GM21576 (cell line): Measurements from ENCODE around the gene PCDHB10.
"Not testable (repeated sequence)": the region's sequence is repeated elsewhere in the genome, so short reads cannot be mapped to it uniquely, and the experiment has no call there.

ENCODE experiments used
- ATAC-seq: cut with Tn5 transposase; IDR thresholded peaks from one replicate; pipeline ENCODE4 v1.9.1; 2021; ENCODE audit warnings: mild to moderate bottlenecking, moderate library complexity; ENCODE audit not compliant: unreplicated experiment

Gene PCDHB10

DNA sequence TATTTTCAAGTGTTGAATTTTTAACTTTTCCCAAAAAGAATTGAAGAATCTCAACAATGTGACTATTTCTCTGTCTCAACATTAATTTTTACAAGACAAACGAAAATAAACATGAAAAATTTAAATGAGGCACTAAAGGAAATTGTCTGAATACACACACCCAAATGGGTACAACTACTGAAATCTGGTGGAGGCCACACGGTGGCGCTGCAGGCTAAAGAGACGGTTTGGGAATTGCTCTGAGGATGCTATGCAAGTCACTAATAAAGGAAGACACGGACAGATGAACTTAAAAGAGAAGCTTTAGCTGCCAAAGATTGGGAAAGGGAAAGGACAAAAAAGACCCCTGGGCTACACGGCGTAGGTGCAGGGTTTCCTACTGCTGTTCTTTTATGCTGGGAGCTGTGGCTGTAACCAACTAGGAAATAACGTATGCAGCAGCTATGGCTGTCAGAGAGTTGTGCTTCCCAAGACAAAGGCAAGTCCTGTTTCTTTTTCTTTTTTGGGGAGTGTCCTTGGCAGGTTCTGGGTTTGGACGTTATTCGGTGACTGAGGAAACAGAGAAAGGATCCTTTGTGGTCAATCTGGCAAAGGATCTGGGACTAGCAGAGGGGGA is at the start of gene PCDHB10:
TSS of gene PCDHB10 (plus strand) at position 244 of the 616 bp plus-strand sequence. CDS start at position 444, 200 bp downstream.
- no peak for ATAC-seq

DNA sequence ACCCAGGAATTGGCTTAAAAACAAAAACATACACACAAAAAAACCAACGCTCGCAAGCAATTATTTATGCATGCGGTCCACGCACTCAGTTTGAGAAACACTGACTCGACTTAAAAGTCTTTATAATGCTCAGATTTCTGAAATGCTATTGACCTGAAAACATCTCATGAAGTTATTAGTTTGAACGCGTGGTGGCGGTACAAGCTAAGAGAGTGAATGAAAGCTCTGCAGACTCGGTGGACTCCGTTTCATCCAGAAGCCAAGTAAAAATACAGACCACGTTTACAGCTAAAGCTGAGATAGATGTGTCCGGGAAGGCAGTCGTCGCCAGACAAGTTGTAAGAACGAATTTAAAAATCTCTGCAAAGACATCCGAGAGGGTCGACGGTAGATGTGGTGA is 42.3 kb upstream of the PCDHB10 start, which contains the start of gene PCDHB6:
TSS of gene PCDHB6 (plus strand) at position 246 of the 400 bp plus-strand sequence. CDS start 201 bp downstream, outside the sequence.
- ATAC-seq, result no peak

DNA sequence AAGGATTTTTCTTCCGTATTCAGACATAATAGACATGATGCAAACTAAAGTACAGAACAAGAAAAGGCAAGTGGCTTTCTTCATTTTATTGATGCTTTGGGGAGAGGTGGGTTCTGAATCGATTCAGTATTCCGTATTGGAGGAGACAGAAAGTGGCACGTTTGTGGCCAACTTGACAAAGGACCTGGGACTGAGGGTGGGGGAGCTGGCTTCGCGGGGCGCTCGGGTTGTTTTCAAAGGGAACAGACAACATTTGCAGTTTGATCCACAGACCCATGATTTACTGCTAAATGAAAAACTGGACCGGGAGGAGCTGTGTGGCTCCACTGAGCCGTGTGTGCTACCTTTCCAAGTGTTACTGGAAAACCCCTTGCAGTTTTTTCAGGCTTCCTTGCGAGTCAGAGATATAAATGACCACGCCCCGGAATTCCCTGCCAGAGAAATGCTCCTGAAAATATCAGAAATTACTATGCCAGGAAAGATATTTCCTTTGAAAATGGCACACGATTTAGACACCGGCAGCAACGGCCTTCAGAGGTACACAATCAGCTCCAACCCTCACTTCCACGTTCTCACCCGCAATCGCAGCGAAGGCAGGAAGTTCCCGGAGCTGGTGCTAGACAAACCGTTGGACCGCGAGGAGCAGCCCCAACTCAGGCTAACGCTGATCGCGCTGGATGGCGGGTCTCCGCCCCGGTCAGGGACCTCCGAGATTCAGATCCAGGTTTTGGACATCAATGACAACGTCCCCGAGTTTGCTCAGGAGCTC is 41.7 kb upstream of the PCDHB10 start:
- ATAC-seq, result no peak

DNA sequence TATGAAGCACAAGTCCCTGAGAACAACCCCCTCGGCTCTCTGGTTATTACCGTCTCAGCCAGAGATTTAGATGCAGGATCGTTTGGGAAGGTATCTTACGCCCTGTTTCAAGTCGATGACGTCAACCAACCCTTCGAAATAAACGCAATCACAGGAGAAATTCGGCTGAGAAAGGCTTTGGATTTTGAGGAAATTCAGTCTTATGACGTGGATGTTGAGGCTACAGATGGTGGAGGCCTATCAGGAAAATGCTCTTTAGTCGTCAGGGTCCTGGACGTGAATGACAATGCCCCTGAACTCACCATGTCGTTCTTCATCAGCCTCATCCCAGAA is 41.2 kb upstream of the PCDHB10 start:
- ATAC-seq, result no peak

DNA sequence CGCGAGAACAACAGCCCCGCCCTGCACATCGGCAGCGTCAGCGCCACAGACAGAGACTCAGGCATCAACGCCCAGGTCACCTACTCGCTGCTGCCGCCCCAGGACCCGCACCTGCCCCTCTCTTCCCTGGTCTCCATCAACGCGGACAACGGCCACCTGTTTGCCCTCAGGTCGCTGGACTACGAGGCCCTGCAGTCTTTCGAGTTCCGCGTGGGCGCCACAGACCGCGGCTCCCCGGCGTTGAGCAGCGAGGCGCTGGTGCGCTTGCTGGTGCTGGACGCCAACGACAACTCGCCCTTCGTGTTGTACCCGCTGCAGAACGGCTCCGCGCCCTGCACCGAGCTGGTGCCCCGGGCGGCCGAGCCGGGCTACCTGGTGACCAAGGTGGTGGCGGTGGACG is 40.5 kb upstream of the PCDHB10 start:
- not testable (repeated sequence) for ATAC-seq

DNA sequence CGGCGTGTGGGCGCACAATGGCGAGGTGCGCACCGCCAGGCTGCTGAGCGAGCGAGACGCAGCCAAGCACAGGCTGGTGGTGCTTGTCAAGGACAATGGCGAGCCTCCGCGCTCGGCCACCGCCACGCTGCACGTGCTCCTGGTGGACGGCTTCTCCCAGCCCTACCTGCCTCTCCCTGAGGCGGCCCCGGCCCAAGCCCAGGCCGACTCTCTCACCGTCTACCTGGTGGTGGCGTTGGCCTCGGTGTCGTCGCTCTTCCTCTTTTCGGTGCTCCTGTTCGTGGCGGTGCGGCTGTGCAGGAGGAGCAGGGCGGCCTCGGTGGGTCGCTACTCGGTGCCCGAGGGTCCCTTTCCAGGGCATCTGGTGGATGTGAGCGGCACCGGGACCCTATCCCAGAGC is 40.1 kb upstream of the PCDHB10 start:
- ATAC-seq, result not testable (repeated sequence)

DNA sequence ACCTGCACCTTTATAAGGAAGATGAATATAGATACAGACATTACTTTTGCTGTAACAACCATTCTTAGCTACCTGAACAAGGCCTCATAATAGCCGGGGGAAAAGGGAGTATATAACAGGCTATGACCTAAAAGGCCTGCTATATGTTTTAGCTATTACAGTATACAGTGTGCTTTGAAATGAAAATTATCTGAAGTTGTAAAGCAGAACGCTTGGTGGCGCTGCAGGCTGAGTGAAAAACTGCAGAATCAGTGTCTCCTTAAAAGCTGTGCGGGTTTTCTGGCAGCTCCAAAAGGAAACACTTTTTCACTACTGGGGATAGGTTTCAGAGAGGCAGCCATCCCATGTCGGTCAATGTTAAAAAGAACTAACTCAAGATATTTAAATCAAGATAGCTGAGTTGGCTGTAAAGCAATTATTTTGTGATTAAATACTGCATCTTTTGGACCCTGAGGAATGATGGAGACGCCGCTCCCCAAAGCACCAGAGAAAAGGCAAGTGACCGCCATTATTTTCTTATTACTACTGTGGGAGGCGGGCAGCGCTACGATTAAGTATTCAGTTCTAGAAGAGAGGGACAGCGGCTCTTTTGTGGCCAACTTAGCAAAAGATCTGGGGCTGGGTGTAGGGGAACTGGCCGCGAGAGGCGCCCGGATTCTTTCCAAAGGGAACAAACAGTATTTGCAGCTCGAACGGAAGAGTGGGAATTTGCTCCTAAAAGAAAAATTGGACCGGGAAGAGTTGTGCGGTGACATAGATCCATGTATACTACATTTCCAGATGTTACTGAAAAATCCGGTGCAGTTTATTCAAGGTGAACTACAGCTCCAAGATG is 36.4 kb upstream of the PCDHB10 start:
- ATAC-seq, result no peak

DNA sequence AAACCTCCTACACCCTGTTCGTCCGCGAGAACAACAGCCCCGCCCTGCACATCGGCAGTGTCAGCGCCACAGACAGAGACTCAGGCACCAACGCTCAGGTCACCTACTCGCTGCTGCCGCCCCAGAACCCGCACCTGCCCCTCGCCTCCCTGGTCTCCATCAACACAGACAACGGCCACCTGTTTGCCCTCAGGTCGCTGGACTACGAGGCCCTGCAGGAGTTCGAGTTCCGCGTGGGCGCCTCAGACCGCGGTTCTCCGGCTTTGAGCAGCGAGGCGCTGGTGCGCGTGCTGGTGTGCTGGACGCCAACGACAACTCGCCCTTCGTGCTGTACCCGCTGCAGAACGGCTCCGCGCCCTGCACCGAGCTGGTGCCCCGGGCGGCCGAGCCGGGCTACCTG is 34.8 kb upstream of the PCDHB10 start:
- ATAC-seq, result not testable (repeated sequence)

DNA sequence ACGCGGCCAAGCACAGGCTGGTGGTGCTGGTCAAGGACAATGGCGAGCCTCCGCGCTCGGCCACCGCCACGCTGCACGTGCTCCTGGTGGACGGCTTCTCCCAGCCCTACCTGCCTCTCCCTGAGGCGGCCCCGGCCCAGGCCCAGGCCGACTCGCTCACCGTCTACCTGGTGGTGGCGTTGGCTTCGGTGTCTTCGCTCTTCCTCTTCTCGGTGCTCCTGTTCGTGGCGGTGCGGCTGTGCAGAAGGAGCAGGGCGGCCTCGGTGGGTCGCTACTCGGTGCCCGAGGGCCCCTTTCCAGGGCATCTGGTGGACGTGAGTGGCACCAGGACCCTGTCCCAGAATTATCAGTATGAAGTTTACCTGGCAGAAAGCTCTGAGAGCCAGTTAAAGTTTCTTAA is 34.3 kb upstream of the PCDHB10 start:
- not testable (repeated sequence) for ATAC-seq

DNA sequence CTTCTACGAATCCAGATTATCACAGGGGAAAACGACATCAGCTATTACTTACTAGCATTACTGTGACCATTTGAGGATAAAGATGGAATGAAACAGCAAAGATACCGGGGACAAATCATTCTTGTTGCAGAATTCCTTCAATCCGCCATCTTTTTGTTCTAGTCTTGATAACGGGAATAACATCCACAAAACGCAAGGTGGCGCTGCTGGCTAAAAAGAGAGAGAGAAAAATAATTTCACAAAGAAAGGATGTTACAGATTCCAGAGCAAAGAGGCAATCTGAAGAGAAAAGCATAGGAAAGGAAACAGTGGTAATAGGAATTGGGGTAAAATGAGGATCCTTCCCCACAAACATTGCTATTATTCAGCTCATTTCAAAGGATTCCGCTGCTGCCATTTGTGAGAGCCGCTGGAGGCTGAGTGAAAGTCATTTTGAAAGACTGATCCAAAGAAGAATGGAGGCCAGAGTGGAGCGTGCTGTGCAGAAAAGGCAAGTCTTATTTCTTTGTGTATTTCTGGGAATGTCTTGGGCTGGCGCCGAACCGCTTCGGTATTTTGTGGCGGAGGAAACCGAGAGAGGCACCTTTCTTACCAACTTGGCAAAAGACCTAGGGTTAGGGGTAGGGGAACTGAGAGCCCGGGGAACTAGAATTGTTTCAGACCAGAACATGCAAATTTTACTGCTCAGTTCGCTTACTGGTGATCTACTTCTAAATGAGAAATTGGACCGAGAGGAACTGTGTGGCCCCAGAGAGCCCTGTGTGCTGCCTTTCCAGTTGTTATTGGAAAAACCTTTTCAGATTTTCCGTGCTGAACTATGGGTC is 19.6 kb upstream of the PCDHB10 start, which contains the start of gene PCDHB7:
TSS of gene PCDHB7 (plus strand) at position 264 of the 824 bp plus-strand sequence. CDS start at position 456, 192 bp downstream.
- no peak for ATAC-seq

DNA sequence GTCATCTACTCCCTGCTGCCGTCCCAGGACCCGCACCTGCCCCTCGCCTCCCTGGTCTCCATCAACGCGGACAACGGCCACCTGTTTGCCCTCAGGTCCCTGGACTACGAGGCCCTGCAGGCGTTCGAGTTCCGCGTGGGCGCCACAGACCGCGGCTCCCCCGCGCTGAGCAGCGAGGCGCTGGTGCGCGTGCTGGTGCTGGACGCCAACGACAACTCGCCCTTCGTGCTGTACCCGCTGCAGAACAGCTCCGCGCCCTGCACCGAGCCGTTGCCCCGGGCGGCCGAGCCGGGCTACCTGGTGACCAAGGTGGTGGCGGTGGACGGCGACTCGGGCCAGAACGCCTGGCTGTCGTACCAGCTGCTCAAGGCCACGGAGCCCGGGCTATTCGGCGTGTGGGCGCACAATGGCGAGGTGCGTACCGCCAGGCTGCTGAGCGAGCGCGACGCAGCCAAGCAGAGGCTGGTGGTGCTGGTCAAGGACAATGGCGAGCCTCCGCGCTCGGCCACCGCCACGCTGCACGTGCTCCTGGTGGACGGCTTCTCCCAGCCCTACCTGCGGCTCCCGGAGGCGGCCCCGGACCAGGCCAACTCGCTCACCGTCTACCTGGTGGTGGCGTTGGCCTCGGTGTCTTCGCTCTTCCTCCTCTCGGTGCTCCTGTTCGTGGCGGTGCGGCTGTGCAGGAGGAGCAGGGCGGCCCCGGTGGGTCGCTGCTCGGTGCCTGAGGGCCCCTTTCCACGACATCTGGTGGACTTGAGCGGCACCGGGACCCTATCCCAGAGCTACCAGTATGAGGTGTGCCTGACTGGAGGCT is 17.7 kb upstream of the PCDHB10 start:
- not testable (repeated sequence) for ATAC-seq

DNA sequence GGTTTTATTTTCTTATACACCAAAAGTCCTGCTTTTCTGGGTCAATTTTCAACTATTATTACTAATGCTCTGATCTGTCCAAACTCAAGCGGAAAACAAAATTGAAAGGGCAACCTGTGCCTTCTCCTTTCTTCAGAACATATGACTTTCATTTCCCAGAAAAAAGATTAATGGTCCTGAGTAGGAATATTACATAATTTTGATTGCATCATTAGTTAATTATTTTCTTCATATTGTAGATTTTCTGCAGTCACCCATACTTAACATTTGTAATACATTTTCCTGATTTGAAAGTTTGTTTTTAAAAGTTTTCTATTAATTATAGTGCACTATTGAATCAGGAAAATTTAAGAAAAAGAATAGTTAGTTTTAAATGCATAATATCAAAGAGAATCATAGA is 16.2 kb upstream of the PCDHB10 start:
- no peak for ATAC-seq

DNA sequence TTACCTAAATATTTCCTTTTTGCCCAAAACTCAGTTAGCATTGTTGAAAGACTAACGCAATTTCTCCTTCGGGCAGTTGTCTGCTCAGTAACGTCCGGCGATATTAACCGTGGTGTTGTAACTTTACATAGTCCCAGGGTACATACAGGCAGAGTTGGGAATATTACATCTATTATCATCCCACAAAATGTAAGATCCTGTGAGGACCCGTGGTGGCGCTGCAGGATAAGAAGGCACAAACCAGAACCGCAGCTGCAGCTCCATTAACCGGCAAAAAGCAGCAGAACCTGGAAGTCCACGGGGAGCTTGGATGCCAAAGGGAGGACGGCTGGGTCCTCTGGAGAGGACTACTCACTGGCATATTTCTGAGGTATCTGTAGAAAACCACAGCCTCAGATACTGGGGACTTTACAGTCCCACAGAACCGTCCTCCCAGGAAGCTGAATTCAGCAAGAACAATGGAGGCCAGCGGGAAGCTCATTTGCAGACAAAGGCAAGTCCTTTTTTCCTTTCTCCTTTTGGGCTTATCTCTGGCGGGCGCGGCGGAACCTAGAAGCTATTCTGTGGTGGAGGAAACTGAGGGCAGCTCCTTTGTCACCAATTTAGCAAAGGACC is 14.5 kb upstream of the PCDHB10 start, which contains the start of gene PCDHB8:
TSS of gene PCDHB8 (plus strand) at position 214 of the 615 bp plus-strand sequence. CDS start at position 459, 245 bp downstream.
- ATAC-seq, result not testable (repeated sequence)

DNA sequence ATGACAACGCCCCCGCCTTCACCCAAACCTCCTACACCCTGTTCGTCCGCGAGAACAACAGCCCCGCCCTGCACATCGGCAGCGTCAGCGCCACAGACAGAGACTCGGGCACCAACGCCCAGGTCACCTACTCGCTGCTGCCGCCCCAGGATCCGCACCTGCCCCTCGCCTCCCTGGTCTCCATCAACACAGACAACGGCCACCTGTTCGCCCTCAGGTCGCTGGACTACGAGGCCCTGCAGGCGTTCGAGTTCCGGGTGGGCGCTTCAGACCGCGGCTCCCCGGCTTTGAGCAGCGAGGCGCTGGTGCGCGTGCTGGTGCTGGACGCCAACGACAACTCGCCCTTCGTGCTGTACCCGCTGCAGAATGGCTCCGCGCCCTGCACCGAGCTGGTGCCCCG is 12.8 kb upstream of the PCDHB10 start:
- ATAC-seq, result not testable (repeated sequence)

DNA sequence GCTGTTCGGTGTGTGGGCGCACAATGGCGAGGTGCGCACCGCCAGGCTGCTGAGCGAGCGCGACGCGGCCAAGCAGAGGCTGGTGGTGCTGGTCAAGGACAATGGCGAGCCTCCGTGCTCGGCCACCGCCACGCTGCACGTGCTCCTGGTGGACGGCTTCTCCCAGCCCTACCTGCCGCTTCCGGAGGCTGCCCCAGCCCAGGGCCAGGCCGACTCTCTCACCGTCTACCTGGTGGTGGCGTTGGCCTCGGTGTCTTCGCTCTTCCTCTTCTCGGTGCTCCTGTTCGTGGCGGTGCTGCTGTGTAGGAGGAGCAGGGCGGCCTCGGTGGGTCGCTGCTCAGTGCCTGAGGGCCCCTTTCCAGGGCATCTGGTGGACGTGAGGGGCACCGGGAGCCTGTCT is 12.3 kb upstream of the PCDHB10 start:
- ATAC-seq, result not testable (repeated sequence)

DNA sequence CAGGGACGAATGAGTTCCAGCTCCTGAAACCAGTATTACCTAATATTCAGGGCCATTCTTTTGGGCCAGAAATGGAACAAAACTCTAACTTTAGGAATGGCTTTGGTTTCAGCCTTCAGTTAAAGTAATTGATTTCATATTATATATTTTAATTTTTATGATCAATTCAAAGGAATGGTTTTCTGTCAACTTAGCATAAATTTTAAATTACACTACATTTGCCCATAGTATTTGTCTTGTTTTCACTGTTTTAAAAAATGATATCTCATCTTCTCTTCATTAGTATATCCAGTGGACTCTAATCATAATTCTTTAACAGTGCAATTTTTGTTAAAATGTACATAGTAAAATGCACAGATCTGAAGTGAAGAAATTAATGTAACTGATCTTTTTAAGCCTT is 11.8 kb upstream of the PCDHB10 start:
- no peak for ATAC-seq

DNA sequence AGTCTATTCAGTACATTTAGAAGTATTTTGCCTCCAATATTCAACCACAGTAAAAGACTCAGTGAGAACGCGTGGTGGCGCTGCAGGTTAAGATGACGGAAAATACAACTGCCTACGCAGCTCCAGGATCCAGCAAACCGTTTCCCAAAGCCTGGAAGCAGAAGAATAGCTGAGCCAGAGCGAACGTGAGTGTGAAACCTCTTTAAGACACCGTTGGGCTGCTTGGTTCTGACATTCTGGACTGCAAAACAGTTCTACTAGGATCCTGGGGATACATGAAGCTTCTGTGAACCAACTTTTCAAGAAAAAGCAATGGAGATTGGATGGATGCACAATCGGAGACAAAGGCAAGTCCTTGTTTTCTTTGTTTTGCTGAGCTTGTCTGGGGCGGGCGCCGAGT is 9.9 kb upstream of the PCDHB10 start, which contains the start of gene PCDHB16:
TSS of gene PCDHB16 (plus strand) at position 140 of the 400 bp plus-strand sequence. CDS start at position 313, 173 bp downstream.
- ATAC-seq, result no peak

DNA sequence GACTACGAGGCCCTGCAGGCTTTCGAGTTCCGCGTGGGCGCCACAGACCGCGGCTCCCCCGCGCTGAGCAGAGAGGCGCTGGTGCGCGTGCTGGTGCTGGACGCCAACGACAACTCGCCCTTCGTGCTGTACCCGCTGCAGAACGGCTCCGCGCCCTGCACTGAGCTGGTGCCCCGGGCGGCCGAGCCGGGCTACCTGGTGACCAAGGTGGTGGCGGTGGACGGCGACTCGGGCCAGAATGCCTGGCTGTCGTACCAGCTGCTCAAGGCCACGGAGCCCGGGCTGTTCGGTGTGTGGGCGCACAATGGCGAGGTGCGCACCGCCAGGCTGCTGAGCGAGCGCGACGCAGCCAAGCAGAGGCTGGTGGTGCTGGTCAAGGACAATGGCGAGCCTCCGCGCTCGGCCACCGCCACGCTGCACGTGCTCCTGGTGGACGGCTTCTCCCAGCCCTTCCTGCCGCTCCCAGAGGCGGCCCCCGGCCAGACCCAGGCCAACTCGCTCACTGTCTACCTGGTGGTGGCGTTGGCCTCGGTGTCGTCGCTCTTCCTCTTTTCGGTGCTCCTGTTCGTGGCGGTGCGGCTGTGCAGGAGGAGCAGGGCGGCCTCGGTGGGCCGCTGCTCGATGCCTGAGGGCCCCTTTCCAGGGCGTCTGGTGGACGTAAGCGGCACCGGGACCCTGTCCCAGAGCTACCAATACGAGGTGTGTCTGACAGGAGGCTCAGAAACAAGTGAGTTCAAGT is 7.9 kb upstream of the PCDHB10 start:
- ATAC-seq, result not testable (repeated sequence)
